ENCODE measurements around the gene GALNT15. TPM values are rescaled to one million over a fixed set of nuclear protein-coding genes. Genes with fewer than 3 reads are reported as not detected.

The GALNT15 gene
- total and polyA plus RNA-seq, 2 donors (not counting 3 experiments of a cell fraction or from before 2014, with no cell fraction given), result 0.87 to 5.4 TPM

DNA sequence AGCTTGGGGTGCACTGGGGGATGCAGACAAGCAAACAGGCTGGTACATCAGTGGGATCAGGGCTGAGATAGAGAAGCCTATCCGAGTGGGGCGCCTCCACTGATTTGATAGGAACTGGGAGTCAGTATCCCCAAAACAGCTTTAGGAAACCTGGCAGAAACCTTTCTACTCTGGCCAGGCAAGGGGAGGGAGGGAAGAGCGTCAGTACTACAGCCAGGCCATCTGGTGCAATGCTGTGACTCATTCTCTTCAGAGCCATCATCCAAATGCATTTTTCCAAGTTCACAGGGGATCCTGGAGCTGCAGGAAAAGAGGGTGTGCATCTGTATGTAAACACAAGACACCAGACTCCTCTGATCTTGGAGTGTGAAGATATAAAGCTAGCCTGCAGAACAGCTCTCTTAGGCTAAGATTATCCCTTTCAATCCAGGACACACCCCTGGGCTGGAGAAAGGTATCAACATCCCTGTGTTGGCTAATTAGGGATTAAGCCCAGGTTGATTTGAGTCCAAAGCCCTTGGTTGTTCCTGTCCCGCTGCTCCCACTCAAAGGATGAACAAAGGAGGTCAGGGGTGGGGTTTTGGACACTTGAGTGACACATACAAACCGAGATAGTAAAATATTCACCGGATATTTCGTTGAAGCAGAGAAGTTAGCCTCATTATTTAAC lies 9.3 kb downstream of the GALNT15 start:
- Histone ChIP-seq H3K9me1 (replicated peaks; ENCODE audit: control insufficient read depth, extremely low read depth, insufficient read depth, low read length) (no peaks in the 10 kb centered on the region), H3K36me3 (ENCODE audit: control insufficient read depth in 2 of 2, extremely low read depth in 1 of 2, insufficient read depth in 2 of 2, low read length in 2 of 2) (no peaks in the 10 kb centered on the region), H3K4me1 (ENCODE audit: control insufficient read depth, extremely low read depth, insufficient read depth, low read length) (no peaks in the 10 kb centered on the region), H4K20me1 (replicated peaks; ENCODE audit: control insufficient read depth, extremely low read depth, insufficient read depth, low read length) (no peaks in the 10 kb centered on the region), H3K4me3 (replicated peaks in 1 of 3; ENCODE audit: insufficient read depth in 1 of 3, low read depth in 1 of 3, low read length in 3 of 3) (no peak overlapping the region), H3K9me3 (replicated peaks; ENCODE audit: control insufficient read depth, insufficient read depth, low read length) (no peaks in the 10 kb centered on the region), H3K79me2 (ENCODE audit: control insufficient read depth, insufficient read depth, low read length) (no peaks in the 10 kb centered on the region), H3K9ac (replicated peaks; ENCODE audit: extremely low read depth, insufficient read depth, low read length) (no peak overlapping the region), H3K27ac (ENCODE audit: insufficient read depth, low read depth, low read length) (no peak overlapping the region), H3K27me3 (ENCODE audit: control insufficient read depth in 2 of 2, insufficient read depth in 2 of 2, low read length in 2 of 2) (no peaks in the 10 kb centered on the region), H3K4me2 (ENCODE audit: insufficient read depth, low read length) (no peak overlapping the region), H2AFZ (ENCODE audit: low read depth, low read length) (no peak overlapping the region)
- CTCF ChIA-PET, result interaction anchor here (0.7 to 13.3 kb wide), 4 partner anchors 10 to 137 kb away, joined by 3 to 459 read pairs (median 4); no protein-coding TSS in a partner anchor
- no peak for DNase-seq (ENCODE audit: low read depth, low spot score)
- intact Hi-C loops (cut with micrococcal nuclease) (no loop called here), dilution Hi-C loops (cut with MboI; ENCODE audit: extremely low pct_ligation_motif_present, low sequenced_read_pairs) (no loop called here)
- FAIRE-seq, result no peak
- BruUV-seq (replicated peaks), result no TSS peak
- POLR2A ChIA-PET, result no interaction called here
- TF ChIP-seq FOS (IDR thresholded peaks at IDR 0.05; ENCODE audit: borderline replicate concordance, insufficient read depth, low read length) (peak; percentile 17), JUN (IDR thresholded peaks at IDR 0.05; ENCODE audit: borderline replicate concordance, insufficient read depth, insufficient read length, low read depth) (no peak)

GRCh38 chr3:16186086-16186485 lies 11.6 kb downstream of the GALNT15 start:
- CTCF ChIA-PET, result no interaction called here
- H3K27ac ChIP-seq (ENCODE audit: insufficient read depth, low read depth, low read length), result no peak overlapping the region
- H3K36me3 ChIP-seq (ENCODE audit: control insufficient read depth in 2 of 2, extremely low read depth in 1 of 2, insufficient read depth in 2 of 2, low read length in 2 of 2), result no peaks in the 10 kb centered on the region
- intact Hi-C loops (cut with micrococcal nuclease) (no loop called here), dilution Hi-C loops (cut with MboI; ENCODE audit: extremely low pct_ligation_motif_present, low sequenced_read_pairs) (no loop called here)
- H3K27me3 ChIP-seq (ENCODE audit: control insufficient read depth in 2 of 2, insufficient read depth in 2 of 2, low read length in 2 of 2), result peaks cover 0 to 2% of the 10 kb centered on the region in 2 experiments
- H3K79me2 ChIP-seq (ENCODE audit: control insufficient read depth, insufficient read depth, low read length), result no peaks in the 10 kb centered on the region
- H3K4me3 ChIP-seq (replicated peaks in 1 of 3; ENCODE audit: insufficient read depth in 1 of 3, low read depth in 1 of 3, low read length in 3 of 3), result no peak overlapping the region
- no peak for FAIRE-seq
- DNase-seq (ENCODE audit: low read depth, low spot score), result no peak
- H4K20me1 ChIP-seq (replicated peaks; ENCODE audit: control insufficient read depth, extremely low read depth, insufficient read depth, low read length), result no peaks in the 10 kb centered on the region
- POLR2A ChIA-PET, result no interaction called here
- H3K9ac ChIP-seq (replicated peaks; ENCODE audit: extremely low read depth, insufficient read depth, low read length), result no peak overlapping the region
- H3K9me3 ChIP-seq (replicated peaks; ENCODE audit: control insufficient read depth, insufficient read depth, low read length), result no peaks in the 10 kb centered on the region
- no peaks in the 10 kb centered on the region for H3K4me1 ChIP-seq (ENCODE audit: control insufficient read depth, extremely low read depth, insufficient read depth, low read length)
- H2AFZ ChIP-seq (ENCODE audit: low read depth, low read length), result no peak overlapping the region
- no peak overlapping the region for H3K4me2 ChIP-seq (ENCODE audit: insufficient read depth, low read length)
- no peaks in the 10 kb centered on the region for H3K9me1 ChIP-seq (replicated peaks; ENCODE audit: control insufficient read depth, extremely low read depth, insufficient read depth, low read length)
- no TSS peak for BruUV-seq (replicated peaks)
- TF ChIP-seq MAX (IDR thresholded peaks at IDR 0.05; ENCODE audit: insufficient read depth, insufficient read length) (no peak), POLR2AphosphoS5 (IDR thresholded peaks at IDR 0.05; ENCODE audit: insufficient read depth, low read depth, low read length) (no peak), JUN (IDR thresholded peaks at IDR 0.05; ENCODE audit: borderline replicate concordance, insufficient read depth, insufficient read length, low read depth) (no peak), POLR2A (IDR thresholded peaks at IDR 0.05; ENCODE audit: low read depth, low read length) (no peak)
- TF ChIP-seq, protein P1, sequence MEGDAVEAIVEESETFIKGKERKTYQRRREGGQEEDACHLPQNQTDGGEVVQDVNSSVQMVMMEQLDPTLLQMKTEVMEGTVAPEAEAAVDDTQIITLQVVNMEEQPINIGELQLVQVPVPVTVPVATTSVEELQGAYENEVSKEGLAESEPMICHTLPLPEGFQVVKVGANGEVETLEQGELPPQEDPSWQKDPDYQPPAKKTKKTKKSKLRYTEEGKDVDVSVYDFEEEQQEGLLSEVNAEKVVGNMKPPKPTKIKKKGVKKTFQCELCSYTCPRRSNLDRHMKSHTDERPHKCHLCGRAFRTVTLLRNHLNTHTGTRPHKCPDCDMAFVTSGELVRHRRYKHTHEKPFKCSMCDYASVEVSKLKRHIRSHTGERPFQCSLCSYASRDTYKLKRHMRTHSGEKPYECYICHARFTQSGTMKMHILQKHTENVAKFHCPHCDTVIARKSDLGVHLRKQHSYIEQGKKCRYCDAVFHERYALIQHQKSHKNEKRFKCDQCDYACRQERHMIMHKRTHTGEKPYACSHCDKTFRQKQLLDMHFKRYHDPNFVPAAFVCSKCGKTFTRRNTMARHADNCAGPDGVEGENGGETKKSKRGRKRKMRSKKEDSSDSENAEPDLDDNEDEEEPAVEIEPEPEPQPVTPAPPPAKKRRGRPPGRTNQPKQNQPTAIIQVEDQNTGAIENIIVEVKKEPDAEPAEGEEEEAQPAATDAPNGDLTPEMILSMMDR (IDR thresholded peaks at IDR 0.05; ENCODE audit: extremely low read depth in 1 of 2, insufficient read depth in 1 of 2, low read depth in 1 of 2, low read length in 2 of 2), result no peak
